Measurements from ENCODE around the gene MRPL47.

Gene MRPL47

GRCh38 chr3:179551349-179552105, 52.9 kb downstream of the MRPL47 start:
- Histone ChIP-seq H3K79me2 (ENCODE audit: insufficient read depth, low read depth) (no peaks in the 10 kb centered on the region), H3K4me3 (IDR thresholded peaks at IDR 0.05; ENCODE audit: insufficient read depth, low read depth, low read length) (no peak overlapping the region), H3K27ac (no peak overlapping the region), H3K4me2 (no peak overlapping the region), H2AFZ (ENCODE audit: low read depth) (no peak overlapping the region), H3K9ac (no peak overlapping the region), H3K27me3 (ENCODE audit: insufficient read depth, low read depth) (no peaks in the 10 kb centered on the region), H4K20me1 (ENCODE audit: insufficient read depth) (no peaks in the 10 kb centered on the region), H3K4me1 (ENCODE audit: low read depth, poor library complexity, severe bottlenecking) (peaks cover 7% of the 10 kb centered on the region), H3K36me3 (ENCODE audit: insufficient read depth) (no peaks in the 10 kb centered on the region)
- TF ChIP-seq CTCF (conservative IDR thresholded peaks at IDR 0.05; ENCODE audit: low read depth, low read length): no peak

GRCh38 chr3:179546814-179547241, 57.6 kb downstream of the MRPL47 start:
- no peaks in the 10 kb centered on the region for H3K27me3 ChIP-seq (ENCODE audit: insufficient read depth, low read depth)
- H3K4me3 ChIP-seq (IDR thresholded peaks at IDR 0.05; ENCODE audit: insufficient read depth, low read depth, low read length): no peak overlapping the region
- peaks cover 10% of the 10 kb centered on the region for H3K4me1 ChIP-seq (ENCODE audit: low read depth, poor library complexity, severe bottlenecking)
- H3K36me3 ChIP-seq (ENCODE audit: insufficient read depth): no peaks in the 10 kb centered on the region
- TF ChIP-seq CTCF (conservative IDR thresholded peaks at IDR 0.05; ENCODE audit: low read depth, low read length): no peak
- peak overlapping the region; percentile 4; the same call in 1 of the 2 replicates for H3K4me2 ChIP-seq
- 0 out of 2 replicates have a peak overlapping the region, but pooled peaks have one; percentile 10 for H2AFZ ChIP-seq (ENCODE audit: low read depth)
- H3K27ac ChIP-seq: no peak overlapping the region
- H3K9ac ChIP-seq: no peak overlapping the region
- H3K79me2 ChIP-seq (ENCODE audit: insufficient read depth, low read depth): no peaks in the 10 kb centered on the region
- no peaks in the 10 kb centered on the region for H4K20me1 ChIP-seq (ENCODE audit: insufficient read depth)

GRCh38 chr3:179544981-179545645, 59.3 kb downstream of the MRPL47 start:
- Histone ChIP-seq H3K27ac (no peak overlapping the region), H2AFZ (ENCODE audit: low read depth) (no peak overlapping the region), H4K20me1 (ENCODE audit: insufficient read depth) (no peaks in the 10 kb centered on the region), H3K4me1 (ENCODE audit: low read depth, poor library complexity, severe bottlenecking) (peaks cover 10% of the 10 kb centered on the region), H3K79me2 (ENCODE audit: insufficient read depth, low read depth) (no peaks in the 10 kb centered on the region), H3K4me2 (no peak overlapping the region), H3K9ac (no peak overlapping the region), H3K27me3 (ENCODE audit: insufficient read depth, low read depth) (no peaks in the 10 kb centered on the region), H3K36me3 (ENCODE audit: insufficient read depth) (no peaks in the 10 kb centered on the region), H3K4me3 (IDR thresholded peaks at IDR 0.05; ENCODE audit: insufficient read depth, low read depth, low read length) (no peak overlapping the region)
- TF ChIP-seq CTCF (conservative IDR thresholded peaks at IDR 0.05; ENCODE audit: low read depth, low read length): no peak

- H3K9ac ChIP-seq: no peak overlapping the region
- no peak overlapping the region for H3K4me2 ChIP-seq
- H2AFZ ChIP-seq (ENCODE audit: low read depth): no peak overlapping the region
- H3K27me3 ChIP-seq (ENCODE audit: insufficient read depth, low read depth): no peaks in the 10 kb centered on the region
- H3K36me3 ChIP-seq (ENCODE audit: insufficient read depth): no peaks in the 10 kb centered on the region
- H3K4me3 ChIP-seq (IDR thresholded peaks at IDR 0.05; ENCODE audit: insufficient read depth, low read depth, low read length): no peak overlapping the region
- H3K27ac ChIP-seq: no peak overlapping the region
- peaks cover 10% of the 10 kb centered on the region for H3K4me1 ChIP-seq (ENCODE audit: low read depth, poor library complexity, severe bottlenecking)
- TF ChIP-seq CTCF (conservative IDR thresholded peaks at IDR 0.05; ENCODE audit: low read depth, low read length): no peak
- H4K20me1 ChIP-seq (ENCODE audit: insufficient read depth): no peaks in the 10 kb centered on the region
- no peaks in the 10 kb centered on the region for H3K79me2 ChIP-seq (ENCODE audit: insufficient read depth, low read depth)
These were observed 62.1 kb downstream of the MRPL47 start for GRCh38 chr3:179542375-179542774.

Data from KMS-11 (cell line).